Panc1 (cell line): ENCODE data around the gene SPEM1.

ENCODE experiments used
- CTCF ChIP-seq: fragments of 450-650 bp; IDR thresholded peaks from 2 replicates; pipeline ENCODE4 v1.5.1; 2017; ENCODE audit warnings: mild to moderate bottlenecking
- POLR2AphosphoS5 ChIP-seq: IDR thresholded peaks from 2 replicates; pipeline ENCODE4 v1.6.1; 2012; ENCODE audit warnings: mild to moderate bottlenecking, low read depth, low read length, moderate library complexity
- SIN3A ChIP-seq: IDR thresholded peaks from 2 replicates; pipeline ENCODE4 v1.6.1; 2012; ENCODE audit warnings: low read depth, mild to moderate bottlenecking, low read length, moderate library complexity, borderline replicate concordance; ENCODE audit not compliant: insufficient read depth
- TCF7L2 ChIP-seq: IDR thresholded peaks from 2 replicates; pipeline ENCODE4 v1.6.1; 2011; ENCODE audit warnings: mild to moderate bottlenecking, low read depth, low read length, inconsistent platforms
- TF ChIP-seq, protein P1 (sequence below), 2 experiments: IDR thresholded peaks; 2 replicates each; pipeline ENCODE4 v1.6.1; 2011 to 2012; ENCODE audit warnings: low read depth in 2 of 2, control low read depth in 1 of 2, low read length in 1 of 2, mild to moderate bottlenecking in 1 of 2, moderate library complexity in 1 of 2; ENCODE audit not compliant: insufficient read depth in 1 of 2

DNA sequence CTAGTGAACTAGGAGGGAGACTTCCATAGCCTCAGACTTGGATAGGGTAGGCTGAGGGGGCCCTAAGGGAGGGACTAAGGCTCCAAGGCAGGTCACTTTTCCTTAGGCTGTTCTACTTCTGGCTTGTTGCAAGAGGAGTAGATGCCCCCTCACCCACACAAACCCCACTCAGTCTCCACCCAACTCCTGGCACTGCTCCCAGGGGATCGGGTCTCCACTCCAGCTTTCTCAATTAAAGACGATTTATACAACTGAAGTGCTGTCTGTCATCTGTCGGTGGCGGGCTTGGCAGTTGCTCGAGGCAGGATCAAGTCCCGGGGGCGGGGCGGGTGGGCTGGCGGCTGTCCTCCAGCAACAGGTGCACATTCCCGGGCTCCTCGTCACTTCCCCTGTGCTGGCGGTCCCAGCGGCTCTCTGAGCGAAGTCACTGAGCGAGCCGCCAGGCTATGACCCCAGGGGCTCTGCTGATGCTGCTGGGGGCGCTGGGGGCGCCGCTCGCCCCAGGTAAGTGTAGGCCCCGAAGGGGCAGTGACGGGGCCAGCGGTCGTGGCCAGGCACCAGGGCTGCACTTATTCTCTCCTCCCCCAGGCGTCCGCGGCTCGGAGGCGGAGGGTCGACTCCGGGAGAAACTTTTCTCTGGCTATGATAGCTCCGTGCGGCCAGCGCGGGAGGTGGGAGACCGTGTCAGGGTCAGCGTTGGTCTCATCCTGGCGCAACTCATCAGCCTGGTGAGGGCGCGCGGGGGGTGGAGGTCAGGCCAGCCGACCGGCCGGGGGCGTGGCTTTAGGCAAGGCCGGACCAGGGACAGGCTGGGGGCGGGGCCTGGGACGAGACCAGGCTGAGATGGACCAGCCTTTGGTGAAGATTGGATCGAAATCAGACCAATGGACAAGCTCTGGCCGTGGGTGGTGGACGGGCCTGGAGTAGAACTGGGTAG, 24.8 kb downstream of the SPEM1 start, which contains the start of gene CHRNB1:
- TF ChIP-seq CTCF: no peak; the same call in 1 of the 2 replicates
- TF ChIP-seq POLR2AphosphoS5: no peak
- TF ChIP-seq TCF7L2: no peak
- TF ChIP-seq, protein P1, sequence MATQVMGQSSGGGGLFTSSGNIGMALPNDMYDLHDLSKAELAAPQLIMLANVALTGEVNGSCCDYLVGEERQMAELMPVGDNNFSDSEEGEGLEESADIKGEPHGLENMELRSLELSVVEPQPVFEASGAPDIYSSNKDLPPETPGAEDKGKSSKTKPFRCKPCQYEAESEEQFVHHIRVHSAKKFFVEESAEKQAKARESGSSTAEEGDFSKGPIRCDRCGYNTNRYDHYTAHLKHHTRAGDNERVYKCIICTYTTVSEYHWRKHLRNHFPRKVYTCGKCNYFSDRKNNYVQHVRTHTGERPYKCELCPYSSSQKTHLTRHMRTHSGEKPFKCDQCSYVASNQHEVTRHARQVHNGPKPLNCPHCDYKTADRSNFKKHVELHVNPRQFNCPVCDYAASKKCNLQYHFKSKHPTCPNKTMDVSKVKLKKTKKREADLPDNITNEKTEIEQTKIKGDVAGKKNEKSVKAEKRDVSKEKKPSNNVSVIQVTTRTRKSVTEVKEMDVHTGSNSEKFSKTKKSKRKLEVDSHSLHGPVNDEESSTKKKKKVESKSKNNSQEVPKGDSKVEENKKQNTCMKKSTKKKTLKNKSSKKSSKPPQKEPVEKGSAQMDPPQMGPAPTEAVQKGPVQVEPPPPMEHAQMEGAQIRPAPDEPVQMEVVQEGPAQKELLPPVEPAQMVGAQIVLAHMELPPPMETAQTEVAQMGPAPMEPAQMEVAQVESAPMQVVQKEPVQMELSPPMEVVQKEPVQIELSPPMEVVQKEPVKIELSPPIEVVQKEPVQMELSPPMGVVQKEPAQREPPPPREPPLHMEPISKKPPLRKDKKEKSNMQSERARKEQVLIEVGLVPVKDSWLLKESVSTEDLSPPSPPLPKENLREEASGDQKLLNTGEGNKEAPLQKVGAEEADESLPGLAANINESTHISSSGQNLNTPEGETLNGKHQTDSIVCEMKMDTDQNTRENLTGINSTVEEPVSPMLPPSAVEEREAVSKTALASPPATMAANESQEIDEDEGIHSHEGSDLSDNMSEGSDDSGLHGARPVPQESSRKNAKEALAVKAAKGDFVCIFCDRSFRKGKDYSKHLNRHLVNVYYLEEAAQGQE (IDR thresholded peaks at IDR 0.05; ENCODE audit: insufficient read depth in 1 of 2, low read depth in 2 of 2, low read length in 1 of 2): no peak
- TF ChIP-seq SIN3A: no peak
